Jurkat, Clone E6-1 (cell line): ENCODE measurements around the gene GTF3C6. TPM values are rescaled to one million over a fixed set of nuclear protein-coding genes. Genes with fewer than 3 reads are reported as not detected.
A peak's percentile ranks its signal among the peaks of the same experiment; 100 is the strongest.
"Not testable (repeated sequence)": the region's sequence is repeated elsewhere in the genome, so short reads cannot be mapped to it uniquely, and the experiment has no call there.

Experiments used
- DNase-seq: peaks from one replicate; pipeline ENCODE4 v3.0.0-alpha.2; 2011; ENCODE audit warnings: low read depth, low spot score
- H3K4me3 ChIP-seq: 2 replicates; pipeline ENCODE4 v1.5.1; 2011; ENCODE audit warnings: mild to moderate bottlenecking, low read length, control low read depth, moderate library complexity
- polyA plus RNA-seq: library from polyadenylated mRNA; unstranded; fragments of >200 nt; gene quantifications from one replicate; pipeline ENCODE4 v1.2.1, GENCODE V29; 2012; ENCODE audit warnings: missing spikeins; ENCODE audit not compliant: insufficient read length, insufficient read depth

Gene GTF3C6, protein sequence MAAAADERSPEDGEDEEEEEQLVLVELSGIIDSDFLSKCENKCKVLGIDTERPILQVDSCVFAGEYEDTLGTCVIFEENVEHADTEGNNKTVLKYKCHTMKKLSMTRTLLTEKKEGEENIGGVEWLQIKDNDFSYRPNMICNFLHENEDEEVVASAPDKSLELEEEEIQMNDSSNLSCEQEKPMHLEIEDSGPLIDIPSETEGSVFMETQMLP
- polyA plus RNA-seq: 165 TPM

DNA sequence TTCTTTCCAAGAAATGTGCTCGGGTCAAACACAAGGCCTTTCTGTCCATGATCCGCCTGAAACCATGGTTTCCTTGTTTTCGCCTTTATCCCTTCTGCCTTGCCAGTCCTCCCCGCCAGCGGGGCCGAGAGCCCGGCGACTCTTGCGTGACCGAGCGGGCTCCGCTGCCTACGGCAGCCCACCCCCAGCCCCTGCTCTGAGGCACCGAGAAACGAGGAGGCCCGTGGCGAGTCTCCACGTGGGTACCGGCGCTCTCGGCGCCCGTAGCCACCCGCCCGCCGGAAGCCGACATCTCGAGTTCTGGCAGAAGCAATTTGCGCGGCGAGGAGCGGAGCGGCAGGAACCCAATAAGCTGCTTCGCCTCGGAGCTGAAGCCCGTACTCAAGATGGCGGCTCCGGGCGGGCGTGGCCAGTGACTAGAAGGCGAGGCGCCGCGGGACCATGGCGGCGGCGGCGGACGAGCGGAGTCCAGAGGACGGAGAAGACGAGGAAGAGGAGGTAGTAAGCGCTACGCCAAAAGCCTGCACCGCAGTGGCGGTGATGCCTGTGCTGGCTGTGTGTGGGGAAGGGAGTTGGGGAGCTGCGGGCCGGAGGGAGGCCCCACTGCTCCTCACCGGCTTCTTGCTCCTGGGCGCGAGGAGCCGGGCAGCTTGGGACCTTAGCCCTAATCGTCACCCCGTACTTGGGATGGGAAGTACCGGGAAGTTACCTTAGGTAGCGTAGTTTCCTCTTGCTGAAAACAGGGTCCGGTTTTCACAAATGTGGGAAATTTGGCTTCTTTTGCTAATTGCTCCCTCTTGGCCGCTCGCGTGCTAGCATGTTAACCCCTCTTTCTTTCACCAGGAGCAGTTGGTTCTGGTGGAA lies at the start of gene GTF3C6:
Gene GTF3C6, plus strand, starts transcription at position 378 of the 864 bp plus-strand sequence. Its CDS starts 64 bp downstream, at position 442.
- peak within 1 kb of the TSS; percentile 98 for H3K4me3 ChIP-seq
- DNase-seq: peak; percentile 90

DNA sequence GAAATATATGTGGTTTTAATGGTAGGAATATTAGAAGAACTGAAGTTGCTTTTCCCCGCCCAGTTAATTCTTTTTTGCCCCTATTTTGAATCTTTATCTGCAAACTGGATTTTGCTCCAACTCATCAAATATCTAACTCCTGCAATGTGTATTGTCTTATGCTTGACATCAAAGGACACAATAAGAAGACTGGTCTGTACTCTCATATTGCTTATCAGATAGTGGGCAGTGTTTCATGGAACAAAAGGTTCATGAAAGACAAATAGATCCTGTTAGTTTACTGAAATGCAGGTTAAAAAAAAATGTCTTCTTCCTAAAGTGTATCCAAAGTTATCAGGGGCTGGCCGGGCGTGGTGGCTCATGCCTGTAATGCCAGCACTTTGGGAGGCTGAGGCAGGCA lies 27.7 kb upstream of the GTF3C6 start:
- no peak for DNase-seq
- H3K4me3 ChIP-seq: no peak overlapping the region

DNA sequence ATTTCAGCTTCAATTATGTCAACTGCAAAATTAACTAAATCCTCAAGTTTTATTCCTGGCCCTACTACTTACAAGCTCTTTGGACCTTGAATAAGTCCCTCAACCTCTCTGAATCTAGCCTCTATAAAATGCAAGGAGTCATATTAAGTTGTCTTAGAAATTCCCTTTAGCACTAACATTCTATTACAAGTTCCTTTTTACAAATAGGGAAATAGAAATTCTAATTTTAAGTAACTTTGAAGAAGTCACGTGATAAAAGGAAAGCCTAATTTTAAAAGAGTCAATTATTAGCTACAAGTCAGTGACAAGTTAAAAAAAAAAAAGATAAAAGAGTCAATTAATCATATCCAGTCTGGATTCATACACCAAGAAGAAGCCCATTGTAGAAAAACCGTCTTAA lies 24.6 kb upstream of the GTF3C6 start:
- DNase-seq: no peak

DNA sequence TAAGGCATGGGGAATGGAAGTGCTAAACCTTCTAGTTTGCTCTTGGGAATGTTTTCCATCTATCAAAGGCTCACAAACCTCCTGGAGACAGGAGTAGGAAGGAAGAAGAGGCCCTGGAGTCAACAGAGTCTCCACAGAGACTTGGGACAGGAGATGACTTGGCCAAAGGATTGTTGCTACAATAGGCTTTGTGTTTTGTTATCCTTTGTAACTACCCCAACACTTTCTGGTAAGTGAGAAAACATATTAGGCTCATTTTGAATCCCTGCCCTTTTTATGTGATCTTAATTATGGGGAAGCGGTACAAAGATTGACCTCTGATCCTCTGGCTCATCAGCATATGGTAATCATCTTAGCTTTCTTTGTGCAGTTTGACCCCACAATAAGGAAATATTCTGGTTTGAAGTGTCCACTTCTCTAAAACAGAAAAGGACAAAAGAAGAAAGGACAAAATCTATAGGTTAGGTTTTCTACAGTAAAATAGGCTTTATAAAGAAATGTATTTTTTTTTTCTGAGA lies 24.1 kb upstream of the GTF3C6 start:
- H3K4me3 ChIP-seq: no peak overlapping the region

More for the DNA sequence above, 24.6 kb upstream of the GTF3C6 start:
- no peak overlapping the region for H3K4me3 ChIP-seq

DNA sequence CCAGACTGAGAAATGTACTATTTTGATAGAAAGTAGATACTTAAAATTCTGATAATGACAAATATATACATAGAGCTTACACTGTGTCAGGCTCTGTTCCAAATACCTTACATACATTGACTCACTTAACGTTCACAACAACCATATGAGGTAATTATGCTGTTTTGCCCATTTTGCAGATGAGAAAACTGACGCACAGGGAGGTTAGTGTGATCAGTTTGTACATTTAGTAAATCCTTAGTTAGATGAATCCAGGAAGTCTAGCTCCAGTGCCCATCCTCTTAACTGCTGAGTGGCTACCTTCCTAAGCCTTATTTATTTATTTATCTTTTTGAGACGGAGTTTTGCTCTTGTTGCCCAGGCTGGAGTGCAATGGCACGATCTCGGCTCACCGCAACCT lies 23.3 kb upstream of the GTF3C6 start:
- no peak for DNase-seq
- no peak overlapping the region for H3K4me3 ChIP-seq

More for the DNA sequence above, 24.1 kb upstream of the GTF3C6 start:
- no peak for DNase-seq

DNA sequence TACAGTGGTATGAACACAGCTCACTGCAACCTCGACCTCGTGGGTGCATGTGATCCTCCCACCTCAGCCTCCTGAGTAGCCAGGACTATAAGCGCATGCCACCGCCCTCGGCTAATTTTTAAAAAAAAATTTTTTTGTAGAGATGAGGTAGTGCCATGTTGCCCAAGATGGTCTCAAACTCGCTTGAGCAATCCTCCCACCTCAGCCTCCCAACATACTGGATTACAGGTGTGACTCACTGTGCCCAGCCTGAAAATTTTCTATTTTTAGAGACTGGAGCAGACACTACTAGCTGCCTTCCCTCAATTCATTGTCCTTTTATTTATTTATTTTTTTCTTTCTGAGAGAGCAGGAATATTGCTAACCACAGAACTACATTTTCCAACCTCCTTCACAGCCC lies 20.3 kb upstream of the GTF3C6 start:
- DNase-seq: no peak
- H3K4me3 ChIP-seq: no peak overlapping the region

DNA sequence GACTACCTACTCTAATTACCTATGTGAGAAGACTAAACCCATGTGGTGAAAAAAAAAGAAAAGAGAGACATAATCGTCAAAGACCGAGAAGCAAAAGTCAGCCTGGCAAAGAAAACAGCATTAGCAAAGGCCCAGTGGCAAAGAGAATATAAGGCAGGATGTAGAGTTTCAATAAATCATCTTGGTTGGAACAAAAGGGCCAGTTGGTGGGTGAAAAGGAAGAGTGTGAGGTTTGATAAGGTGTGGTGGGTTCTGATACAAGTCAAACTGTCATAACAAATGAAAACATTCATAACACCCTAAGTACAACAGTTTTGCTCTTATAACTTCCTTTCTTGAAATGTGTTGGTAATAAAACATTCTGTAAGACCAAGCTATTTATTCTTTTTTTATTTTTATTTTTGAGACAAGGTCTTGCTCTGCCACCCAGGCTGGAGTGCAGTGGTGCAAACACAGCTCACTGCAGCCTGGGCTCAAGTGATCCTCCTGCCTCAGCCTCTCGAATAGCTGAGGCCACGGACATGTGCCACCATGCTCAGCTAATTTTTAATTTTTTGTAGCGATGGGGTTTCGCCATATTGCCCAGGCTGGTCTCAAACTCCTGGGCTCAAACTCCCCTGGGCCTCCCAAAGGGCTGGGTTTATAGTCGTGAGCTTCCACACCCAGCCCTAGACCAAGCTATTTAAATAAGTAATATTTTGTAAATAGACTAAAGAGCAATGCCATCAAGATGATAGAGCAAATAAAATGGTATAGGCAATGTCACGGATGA lies 18.9 kb upstream of the GTF3C6 start:
- H3K4me3 ChIP-seq: no peak overlapping the region
- peak; percentile 55 for DNase-seq

DNA sequence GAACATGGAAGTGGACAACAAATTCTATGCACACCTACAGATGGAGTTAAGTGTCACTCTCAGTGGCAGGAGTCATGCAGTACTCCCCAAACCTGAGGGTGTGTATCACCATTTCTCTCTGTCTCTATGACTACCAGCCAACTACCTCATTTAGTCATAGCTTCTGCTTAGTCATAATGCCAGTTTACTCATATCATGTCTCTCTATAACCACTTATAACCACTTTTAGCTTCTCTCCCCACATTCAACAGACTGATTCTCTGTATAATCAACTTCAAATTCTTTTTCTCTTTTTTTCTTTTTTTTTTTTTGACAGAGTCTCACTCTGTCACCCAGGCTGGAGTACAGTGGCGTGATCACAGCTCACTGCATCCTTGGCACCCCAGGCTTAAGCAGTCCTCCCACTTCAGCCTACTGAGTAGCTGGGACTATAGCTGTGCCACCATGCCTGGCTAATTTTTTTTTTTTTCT lies 13.8 kb upstream of the GTF3C6 start:
- no peak overlapping the region for H3K4me3 ChIP-seq
- peak; percentile 21 for DNase-seq

DNA sequence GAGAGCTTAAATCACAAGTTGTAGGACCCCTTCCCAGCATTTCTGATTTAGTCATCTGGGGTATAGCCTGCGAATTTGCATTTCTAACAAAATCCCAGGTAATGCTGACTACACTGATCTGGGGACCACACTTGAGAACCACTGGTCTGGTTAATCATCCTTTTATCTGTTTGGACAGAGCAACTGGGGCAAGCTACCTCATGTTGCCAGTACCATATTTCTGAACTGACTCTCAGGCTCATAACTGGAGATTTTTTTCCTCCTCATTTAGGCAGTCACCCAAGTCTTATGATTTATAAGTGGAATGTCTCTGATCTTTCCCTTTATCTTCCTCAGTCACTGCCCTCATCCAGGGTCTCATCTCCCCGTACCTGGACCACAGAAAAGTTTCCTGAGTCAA lies 12.0 kb upstream of the GTF3C6 start:
- DNase-seq: no peak

DNA sequence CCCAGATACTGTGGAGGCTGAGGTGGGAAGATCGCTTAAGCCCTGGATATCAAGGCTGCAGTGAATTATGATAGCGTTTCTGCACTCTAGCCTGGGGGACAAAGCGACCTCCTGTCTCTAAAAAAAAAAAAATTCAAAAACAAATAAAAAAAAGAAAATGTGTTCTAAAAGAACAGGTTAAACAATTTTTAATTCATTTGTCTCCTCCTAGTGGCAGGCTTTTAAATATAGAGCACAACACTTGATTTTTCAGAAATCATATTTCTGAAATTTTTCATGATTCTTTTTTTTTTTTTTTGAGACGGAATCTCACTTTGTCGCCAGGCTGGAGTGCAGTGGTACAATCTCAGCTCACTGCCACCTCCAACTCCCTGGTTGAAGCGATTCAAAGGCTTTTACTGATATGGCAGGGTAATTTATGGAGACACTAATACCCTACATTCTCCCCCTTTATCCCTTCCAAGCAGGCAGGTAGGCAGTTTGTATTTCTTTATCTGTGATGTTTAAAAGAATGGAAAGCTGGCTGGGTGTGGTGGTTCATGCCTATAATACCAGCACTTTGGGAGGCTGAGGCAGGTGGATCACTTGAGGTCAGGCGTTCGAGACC lies 8.7 kb upstream of the GTF3C6 start:
- no peak overlapping the region for H3K4me3 ChIP-seq
- peak; percentile 38 for DNase-seq

More for the DNA sequence above, 12.0 kb upstream of the GTF3C6 start:
- no peak overlapping the region for H3K4me3 ChIP-seq

DNA sequence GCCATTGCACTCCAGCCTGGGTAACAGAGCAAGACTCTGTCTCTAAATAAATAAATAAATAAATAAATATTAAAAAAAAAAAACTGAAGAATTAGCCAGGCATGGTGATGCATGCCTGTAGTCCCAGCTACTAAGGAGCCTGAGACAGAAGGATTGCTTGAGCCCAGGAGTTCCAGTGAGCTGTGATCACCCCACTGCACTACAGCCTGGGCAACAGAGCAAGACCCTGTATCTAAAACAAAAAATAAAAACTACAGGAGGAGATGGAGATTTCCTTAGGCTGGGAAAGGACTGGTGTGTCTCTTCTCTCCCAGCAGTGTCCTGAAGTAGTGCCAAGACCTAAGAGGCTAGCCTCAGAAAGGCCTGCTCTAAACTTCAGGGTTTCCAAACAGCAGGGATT lies 8.1 kb upstream of the GTF3C6 start:
- H3K4me3 ChIP-seq: no peak overlapping the region
- no peak for DNase-seq

DNA sequence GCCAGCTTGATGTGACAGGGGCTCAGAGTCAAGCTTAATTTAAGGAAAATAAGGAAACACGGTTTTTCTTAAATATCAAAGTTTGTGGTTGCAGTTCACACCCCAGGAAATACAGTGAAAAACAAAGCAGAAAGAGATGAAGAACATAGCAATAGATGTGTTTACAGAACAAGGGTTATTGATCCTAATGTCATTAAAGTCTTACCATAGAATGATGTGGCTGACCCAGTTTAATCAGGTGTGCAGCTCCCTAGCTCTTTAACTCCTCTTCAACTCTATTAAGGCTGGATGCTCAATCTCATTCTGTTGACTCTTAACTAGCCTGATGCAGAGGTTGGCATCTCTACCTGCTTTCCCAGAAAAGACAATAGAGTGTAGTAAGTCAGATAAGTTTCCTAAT lies 7.5 kb upstream of the GTF3C6 start:
- no peak for DNase-seq
- no peak overlapping the region for H3K4me3 ChIP-seq

DNA sequence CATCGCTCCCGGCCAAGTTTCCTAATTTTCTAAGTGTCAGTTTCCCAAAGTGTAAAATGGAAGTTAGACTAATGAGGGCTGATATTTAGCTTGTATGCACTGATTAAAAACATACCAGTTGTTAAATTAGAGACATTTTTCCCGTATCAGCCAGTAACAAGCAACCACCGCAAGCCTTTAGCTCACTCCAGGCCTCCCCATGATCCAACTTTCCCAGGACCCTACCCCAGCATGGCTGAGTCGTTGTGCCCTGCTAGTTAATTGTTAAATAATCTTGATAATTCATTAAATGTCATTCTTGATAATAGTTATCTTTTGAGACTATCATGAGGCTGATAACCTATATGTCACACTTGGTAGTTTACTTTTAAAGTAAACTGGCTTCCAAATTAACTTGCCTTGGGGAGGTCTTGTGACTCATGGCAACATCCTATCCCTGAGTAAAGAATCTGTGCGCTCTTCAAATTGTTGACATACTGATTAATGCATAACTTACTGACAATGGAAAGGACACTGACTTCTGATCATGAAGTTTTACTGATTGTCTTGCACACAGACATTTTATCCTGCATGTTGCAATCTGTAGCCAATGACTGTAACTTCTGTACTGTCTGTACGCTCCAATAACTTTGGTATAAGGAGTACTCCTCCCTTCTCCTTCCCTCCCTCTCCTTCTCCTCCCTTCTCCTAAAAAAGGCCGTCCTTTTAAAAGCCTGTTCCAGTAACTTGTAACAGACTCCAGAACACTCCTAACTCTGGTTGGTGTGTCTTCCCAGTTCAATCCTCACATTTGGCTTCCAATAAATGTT lies 6.3 kb upstream of the GTF3C6 start:
- H3K4me3 ChIP-seq: no peak overlapping the region
- no peak for DNase-seq

DNA sequence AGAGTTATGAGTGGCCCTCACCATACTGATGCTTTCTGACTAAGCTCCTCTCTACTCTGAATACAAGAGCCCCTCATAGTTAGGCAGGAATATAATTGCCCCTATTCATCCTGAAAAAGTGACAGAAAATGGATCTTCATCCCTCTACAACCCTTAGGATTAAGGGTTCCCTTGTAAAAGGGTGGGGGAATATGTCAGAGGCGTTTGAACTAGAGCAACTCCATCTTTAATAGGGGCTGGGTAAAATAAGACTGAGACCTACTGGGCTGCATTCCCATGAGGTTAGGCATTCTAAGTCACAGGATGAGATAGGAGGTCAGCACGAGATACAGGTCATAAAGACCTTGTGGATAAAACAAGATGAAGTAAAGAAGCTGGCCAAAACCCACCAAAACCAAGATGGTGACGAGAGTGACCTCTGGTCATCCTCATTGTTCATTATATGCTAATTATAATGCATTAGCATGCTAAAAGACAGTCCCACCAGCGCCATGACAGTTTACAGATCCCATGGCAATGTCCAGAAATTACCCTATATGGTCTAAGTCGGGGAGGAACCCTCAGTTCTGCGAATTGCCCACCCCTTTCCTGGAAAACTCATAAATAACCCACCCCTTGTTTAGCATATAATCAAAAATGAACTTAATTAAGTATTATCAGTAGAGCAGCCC lies 4.7 kb upstream of the GTF3C6 start:
- DNase-seq: no peak

DNA sequence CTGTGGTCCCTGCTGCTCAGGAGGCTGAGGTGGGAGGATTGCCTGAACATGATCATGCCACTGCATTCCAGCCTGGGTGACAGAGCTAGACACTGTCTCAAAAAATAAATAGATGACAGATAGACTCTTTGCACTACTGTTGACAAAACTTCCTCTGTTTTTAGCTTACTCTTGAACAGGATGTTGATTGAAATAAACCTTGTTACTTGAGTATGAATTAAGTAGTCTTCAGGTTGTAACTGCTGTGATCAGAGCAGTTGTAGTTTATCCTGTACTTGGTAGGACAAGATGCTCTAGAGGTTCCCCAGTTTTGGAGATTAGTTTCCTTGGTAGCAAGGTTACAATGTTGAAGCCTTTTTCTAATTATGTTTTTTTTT lies 1.5 kb downstream of the GTF3C6 start:
- DNase-seq: no peak
- no peak overlapping the region for H3K4me3 ChIP-seq

More for the DNA sequence above, 4.7 kb upstream of the GTF3C6 start:
- no peak overlapping the region for H3K4me3 ChIP-seq

DNA sequence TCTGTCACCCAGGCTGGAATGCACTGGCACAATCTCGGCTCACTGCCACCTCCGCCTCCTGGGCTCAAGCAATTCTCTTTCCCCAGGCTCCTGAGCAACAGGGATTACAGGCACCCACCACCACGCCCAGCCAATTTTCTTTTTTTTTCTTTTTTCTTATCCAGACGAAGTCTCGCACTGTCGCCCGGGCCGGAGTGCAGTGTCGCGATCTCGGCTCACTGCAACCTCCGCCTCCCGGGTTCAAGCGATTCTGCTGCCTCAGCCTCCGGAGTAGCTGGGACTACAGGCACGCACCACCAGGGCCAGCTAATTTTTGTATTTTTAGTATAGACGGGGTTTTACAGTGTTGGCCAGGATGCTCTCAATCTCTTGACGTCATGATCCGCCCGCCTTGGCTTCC lies 4.1 kb downstream of the GTF3C6 start:
- not testable (repeated sequence) for DNase-seq, H3K4me3 ChIP-seq

DNA sequence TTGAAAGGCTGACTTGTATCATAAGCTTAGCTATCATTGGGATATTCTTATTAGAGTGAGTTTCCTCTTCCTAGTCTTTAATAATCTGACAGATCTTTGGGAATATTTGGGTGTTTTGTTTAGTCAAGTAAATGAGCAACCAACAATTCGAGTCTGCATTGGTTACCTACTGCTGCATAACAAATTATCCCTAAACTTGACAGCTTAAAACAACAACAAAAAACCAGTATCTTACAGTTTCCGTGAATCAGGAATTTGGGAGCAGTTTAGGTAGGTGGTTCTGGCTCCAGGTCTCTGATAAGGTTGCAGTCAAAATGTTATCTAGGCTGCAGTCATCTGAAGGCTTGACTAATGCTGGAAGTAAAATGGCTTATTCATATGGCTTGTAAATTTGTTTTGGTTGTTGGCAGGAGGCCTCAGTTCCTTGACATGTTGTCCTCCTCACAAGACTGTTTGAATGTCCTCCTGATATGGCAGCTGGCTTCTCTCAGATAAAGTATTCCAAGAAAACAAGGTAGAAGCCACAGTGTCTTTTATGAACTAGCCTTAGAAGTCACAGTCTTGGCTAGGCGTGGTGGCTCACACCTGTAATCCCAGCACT lies 7.2 kb downstream of the GTF3C6 start:
- DNase-seq: no peak

More for the DNA sequence above, 7.2 kb downstream of the GTF3C6 start:
- no peak overlapping the region for H3K4me3 ChIP-seq
